Activated CD4-positive, alpha-beta T cell treated with anti-CD3 and anti-CD28 coated beads, Interleukin-10, Interleukin-2, amounts not matched to agents 100 ng/mL and 50 ng/mL, durations not matched to agents 16 hours and 8 hours (primary cell): ENCODE results near the gene SDK1.
"Not testable (repeated sequence)": the region's sequence is repeated elsewhere in the genome, so short reads cannot be mapped to it uniquely, and the experiment has no call there.

Experiments
- DNase-seq: peaks from one replicate; pipeline ENCODE4 v3.0.0-alpha.2; 2020

Gene SDK1

DNA sequence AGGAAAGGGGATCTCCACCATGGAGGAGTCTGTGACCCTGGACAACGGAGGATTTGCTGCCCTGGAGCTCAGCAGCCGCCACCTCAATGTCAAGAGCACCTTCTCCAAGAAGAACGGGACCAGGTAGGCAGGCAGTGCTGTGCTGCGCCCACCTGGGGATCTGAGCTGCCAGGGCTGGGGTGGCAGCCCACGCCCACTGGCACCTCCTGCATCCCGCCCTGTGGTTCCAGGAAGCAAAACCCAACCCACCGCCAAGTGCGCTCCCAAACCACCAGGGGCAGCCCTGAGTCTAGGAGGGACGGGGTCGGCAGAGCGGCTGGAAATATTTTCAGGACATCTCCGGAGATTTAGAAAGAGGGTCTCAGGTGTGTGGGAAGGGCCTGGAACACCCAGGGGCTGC lies 940.7 kb downstream of the SDK1 start:
- no peak for DNase-seq

DNA sequence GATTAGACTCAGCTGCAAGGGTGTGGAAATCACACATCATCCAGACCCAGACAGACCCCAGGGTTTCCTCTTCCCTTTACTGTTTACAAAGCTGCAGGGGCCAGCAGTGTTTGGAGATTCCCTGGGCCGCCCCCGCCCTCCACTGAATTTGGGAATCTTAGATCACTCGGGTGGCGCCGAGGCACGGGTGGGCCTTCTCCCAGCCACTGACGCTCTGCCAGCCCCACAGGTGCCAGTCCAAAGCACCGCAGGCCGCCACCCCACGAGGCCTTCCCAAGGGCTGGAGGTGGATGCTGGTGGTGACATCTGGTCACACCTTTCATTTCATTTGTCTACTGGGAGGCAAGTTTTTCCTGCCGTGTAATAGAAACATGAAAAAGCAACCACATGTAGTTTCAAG lies 941.7 kb downstream of the SDK1 start:
- no peak for DNase-seq

DNA sequence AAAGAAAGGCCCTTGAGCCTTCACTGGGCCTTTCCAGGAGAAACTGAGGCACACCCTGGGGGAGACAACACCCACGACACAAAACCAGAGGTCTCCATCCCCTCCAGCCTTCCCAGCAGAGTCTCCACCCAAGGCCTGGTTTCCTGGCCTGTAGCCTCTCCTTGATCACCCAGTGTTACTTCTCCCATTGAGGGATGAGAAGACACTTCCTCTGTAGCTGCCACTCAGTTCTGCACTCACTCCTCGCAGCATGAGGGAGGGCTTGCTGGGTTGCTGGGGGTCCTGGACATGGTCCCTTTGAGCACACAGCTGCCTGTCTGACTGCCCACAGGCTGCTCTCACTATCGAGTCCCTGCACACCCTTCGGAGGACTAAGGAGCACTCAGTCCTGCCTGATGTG lies 943.0 kb downstream of the SDK1 start:
- no peak for DNase-seq

DNA sequence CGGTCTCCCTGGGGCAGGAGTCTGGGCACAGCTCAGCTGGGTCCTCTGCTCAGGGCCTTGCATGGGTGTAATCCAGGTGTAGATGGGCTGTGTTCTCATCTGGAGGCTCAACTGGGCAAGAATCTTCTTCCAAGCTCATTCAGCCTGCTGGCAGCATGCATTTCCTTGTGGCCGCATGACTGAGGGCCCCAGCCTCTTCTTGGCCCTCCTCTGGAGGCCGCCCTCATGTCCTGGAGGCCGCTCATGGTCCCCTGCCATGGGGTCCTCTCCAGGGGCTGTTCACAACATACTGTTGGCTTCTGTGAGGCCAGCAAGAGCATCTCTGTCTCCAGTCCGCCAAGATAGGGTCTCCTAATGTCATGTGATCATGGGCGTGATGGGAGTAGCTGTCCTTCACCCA lies 943.6 kb downstream of the SDK1 start:
- DNase-seq = no peak

DNA sequence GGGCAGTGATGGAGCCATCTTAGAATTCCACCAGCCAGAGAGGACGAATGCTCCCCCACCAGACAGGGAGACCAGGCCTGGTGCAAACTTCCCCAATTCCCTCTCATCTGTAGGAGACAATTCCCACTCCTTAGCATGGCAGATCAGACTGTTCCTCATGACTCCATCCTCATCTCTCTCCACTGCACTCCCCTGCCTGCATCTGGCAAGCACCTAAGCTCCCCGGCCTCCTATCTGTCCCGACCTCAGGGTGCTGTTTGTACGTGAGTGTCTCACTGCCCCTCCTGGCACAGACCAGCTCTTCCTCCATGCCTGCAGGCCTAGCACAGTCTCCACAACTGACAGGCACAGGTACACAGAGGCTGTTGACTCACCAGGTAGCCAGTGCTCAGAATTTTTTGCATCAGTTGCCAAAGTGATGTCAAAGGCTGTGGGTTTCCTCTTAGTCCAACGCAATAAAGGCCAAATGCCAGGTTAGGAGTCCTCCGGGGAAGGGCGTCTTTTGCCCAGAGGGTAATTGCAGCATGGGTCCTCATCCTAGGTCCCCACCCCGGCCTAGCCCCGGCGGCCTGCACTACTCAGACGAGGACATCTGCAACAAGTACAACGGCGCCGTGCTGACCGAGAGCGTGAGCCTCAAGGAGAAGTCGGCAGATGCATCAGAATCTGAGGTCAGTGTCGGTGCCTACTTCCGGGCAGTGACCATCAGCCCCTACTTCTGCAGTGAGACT lies 944.2 kb downstream of the SDK1 start:
- no peak for DNase-seq

DNA sequence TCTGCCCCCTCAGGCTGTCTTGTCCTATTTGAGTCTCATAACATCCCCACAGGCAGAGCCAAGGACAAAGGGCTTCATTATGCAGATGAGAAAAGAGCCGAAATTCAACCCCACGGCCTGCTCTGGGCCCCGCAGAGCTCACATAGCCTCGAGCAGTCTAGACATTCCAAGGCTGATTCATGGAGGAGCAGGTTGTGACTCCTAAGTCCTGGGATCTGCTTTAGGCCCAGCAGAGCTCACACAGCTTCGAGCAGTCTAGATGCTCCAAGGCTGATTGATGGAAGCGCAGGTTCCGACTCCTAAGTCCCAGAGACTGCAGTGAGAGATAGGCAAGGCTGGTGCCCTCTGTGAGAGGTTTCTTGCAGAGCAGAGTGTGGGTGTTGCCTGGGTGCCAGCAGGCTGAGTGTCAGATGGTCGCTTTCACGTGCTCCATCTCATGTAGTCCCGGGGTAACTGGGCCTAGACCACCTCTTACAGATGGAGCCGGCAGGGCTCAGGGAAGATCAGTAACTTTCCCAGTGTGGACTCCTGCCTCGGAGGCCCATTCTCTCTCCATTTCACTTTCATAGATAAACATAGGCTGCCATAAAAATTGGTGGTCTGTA lies 944.9 kb downstream of the SDK1 start:
- no peak for DNase-seq

DNA sequence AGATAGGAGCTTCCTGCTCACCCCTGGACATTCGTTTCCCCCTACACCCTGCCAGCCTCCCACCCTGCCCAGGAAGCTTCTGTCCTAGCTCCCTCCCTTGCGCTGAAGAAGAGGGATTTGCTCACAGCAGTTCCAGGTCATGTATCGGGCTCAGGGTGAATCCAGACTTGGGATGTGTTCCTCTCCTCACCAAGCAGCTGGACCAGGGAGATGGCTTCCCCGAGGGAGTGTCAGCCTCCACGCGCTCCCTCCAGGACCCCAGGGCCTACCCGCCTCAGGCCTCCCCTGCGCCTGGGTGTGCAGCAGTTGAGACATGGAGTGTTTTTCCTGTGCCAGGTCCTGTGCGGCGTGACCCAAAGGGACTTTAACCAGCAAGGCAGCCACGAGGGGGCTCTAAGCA lies 945.5 kb downstream of the SDK1 start:
- DNase-seq = no peak

DNA sequence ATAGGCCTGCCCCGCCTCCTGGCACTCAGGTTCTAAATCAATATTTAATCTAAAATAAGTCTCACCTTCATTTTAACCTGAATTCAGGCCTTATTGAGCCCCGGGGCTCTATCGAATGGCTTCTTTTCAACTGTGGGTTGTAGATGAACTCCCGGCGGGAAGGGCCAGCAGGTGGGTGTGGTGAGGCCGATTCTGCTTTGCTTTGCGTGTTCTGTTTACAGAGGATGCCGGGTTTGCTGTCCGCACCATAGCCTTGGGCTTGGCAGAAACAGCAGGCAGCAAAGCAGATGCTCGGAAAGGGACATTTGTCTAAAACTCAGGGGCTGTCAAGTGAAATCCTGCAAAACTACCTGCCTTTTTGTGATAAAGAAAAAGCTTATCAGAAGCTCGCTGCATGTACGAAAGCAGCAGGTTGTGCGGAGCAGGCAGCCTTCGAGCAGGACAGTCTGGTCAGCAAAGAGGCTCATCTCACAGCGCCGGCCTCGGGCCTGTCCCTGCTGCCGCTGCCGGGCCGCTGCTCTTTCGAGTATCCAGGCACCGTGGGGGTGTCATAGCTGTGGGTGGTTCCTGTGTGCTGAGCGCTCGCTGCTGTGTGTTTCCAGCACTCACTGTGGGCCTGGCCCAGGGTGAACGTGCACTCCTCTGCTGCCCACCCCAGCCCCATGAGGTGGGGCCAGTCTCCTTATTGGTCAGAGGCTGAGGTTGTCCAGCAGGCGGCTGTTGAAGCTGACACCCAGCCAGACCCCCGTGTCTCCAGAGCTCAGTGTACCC lies 946.2 kb downstream of the SDK1 start:
- DNase-seq = no peak

DNA sequence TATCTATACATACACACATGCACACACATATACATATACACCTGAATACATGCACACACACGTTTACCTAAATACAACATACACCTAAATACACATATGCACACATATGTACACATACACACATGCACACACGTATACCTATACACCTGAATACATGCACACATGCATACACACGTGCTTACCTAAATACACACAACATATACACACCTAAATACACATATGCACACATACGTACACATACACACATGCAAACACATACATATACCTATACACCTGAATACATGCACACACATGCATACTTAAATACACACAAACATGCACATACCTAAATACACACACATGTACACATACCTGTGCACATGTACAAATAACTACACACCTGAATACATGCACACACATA lies 947.2 kb downstream of the SDK1 start:
- DNase-seq = no peak

DNA sequence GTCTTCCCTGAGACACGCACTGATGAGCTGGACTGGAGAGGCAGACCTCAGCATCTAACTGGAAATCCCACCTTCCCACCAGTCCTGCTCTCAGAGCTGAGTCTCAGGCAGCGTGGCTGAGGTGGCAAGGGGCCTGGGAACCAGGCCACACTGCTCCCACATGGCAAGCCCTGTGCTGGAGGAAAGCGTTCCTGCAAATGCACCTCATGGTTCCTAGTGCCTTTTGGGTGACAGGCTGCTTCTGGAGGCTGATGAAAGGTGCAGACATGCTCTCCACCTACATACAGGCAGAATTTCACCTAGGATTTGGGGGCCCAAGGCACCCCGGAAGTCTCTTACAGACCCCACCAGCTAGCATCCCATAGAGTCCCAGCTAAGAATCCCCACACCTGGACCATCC lies 948.2 kb downstream of the SDK1 start:
- no peak for DNase-seq

DNA sequence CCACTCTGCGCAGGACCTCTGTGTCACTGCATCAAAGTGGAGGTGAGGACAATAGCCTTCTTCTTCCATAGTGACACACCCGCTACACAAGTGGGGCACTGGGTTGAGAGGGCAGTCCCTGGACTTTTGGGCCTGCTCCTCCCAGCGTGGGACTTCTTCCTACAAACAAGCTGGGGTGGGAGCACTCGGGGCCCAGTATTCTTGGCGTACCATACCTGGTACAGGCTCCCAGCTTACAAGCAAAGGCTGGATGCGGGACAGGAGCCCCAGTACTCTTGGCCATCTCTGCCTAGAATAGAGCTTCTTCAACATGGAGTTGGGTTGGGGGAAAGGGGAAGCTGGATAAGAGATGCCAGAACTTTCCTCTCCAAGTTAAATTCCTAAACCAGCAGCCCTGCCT lies 954.3 kb downstream of the SDK1 start:
- DNase-seq = no peak

DNA sequence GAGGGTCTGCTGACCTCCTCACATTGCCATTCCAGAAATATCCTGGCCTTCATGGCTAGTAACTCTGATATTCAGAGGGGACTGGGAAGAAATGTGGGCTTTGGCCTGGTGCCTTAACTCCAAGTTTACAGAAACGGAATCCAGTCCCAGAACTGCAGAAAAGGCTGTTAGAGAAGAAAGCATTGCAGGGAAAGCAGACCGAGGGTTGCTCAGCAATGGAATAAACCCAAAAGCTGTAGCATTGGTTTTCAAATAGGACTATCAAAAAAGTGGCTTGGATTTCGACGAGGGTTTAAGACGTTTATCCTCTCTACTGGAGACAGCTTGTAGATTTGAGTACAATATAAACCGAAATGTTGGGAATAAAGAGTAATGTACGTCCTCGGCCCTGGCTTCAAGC lies 955.2 kb downstream of the SDK1 start:
- DNase-seq = no peak

DNA sequence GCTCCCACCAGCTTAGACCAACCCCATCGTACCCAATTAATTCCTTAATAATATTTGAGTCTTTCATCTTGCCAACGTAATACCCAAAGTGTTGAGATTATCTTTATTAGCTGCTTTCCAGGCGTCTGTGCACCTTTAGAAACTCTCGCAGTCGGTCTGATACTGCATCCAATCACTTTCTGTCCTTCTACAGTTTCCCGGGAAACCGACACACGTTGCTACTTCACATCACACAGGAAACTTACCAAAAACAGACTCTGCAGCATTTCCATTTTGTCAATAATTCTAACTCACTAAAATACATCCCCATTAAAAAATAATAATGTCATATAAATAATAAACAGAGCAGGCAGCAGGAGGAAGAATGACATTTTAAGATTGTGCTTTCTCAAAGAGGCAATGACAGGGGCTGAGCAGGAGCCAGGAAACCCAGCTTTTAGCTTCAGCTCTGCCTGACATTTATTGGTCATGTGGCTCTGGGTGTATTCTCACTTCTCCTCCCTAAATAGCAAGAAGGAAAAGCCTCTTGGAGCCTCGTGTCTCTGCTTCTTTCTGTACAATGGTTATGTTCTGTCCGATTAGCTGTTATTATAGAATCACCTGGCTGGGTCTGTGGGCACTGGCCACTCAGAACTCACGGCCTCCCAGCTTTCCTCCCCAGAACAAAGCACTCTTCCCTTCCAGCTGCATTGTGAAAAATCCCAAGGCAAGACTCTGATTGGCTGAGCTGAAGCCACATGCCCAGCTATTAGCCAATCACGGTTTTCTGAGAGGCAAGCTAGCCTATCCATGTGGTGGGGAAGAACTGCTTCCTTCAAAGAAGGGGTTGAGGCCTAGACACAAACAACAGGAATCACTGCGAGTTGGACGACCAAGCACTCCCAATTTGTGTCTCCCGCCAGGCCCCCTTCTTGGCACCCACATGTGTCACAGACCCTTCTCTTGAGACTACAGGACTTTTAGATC lies 956.4 kb downstream of the SDK1 start:
- no peak for DNase-seq

DNA sequence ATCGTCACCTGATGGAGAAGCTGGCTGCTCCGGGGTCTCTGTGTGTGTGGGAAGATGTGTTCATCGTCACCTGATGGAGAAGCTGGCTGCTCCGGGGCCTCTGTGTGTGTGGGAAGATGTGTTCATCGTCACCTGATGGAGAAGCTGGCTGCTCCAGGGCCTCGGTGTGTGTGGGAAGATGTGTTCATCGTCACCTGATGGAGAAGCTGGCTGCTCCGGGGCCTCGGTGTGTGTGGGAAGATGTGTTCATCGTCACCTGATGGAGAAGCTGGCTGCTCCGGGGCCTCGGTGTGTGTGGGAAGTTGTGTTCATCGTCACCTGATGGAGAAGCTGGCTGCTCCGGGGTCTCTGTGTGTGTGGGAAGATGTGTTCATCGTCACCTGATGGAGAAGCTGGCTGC lies 959.1 kb downstream of the SDK1 start:
- DNase-seq = not testable (repeated sequence)

DNA sequence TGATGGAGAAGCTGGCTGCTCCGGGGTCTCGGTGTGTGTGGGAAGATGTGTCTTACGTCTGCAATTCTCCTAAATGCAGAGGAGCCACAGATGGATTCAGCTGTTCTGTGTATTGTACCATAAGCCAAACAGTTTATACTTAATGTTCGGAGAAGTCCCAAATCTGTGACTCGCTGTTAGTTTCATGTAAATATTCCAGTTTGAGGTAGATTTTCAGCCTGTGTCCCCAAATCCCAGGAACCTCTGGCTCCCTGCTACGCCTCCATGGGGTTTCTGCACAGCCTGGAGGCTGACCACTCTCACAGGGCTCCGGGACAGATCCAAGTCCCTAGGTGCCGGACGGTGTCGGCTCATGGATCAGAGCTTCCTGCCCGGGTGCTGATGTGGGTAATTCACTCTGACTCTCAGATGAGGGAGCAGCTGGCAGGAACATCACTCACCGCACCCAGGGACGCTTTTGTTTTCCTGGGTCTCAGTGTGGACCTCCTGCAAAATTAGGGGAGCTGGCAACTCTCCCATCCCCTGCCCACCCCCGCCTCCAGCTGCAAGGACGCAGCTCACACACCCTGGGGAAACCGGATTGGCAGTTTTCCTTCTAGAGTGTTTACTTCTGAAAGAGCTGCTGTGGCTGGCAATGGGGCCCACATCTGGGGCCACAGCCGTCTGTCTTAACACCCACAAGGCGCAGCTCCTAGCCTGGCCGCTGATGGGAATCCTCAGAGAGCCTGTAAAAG lies 960.0 kb downstream of the SDK1 start:
- DNase-seq = no peak

DNA sequence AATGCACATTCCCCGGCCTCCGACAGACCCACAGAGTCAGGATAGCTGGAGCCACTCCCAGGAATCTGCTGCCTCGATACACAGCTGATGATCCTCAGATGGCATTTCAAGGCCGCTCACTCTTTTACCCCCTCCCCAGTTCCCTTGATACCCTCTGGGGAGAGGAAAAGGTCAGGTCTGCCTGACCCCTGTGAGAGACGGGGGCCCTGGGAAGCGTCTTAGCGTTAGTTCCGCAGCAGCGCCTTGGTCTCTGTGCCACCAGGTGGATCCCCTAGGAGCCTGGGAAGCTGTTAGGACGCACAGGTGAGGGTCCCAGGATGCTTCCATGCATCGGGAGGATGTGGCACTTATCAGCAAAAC lies 960.5 kb downstream of the SDK1 start:
- DNase-seq = no peak

DNA sequence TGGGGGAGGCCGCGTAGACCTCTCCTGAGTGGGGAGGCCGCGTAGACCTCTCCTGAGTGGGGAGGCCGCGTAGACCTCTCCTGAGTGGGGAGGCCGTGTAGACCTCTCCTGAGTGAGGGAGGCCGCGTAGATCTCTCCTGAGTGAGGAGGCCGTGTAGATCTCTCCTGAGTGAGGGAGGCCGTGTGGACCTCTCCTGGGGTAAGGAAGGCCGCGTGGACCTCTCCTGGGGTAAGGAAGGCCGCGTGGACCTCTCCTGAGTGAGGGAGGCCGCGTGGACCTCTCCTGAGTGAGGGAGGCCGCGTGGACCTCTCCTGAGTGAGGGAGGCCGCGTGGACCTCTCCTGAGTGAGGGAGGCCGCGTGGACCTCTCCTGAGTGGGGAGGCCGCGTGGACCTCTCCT lies 963.2 kb downstream of the SDK1 start:
- not testable (repeated sequence) for DNase-seq

DNA sequence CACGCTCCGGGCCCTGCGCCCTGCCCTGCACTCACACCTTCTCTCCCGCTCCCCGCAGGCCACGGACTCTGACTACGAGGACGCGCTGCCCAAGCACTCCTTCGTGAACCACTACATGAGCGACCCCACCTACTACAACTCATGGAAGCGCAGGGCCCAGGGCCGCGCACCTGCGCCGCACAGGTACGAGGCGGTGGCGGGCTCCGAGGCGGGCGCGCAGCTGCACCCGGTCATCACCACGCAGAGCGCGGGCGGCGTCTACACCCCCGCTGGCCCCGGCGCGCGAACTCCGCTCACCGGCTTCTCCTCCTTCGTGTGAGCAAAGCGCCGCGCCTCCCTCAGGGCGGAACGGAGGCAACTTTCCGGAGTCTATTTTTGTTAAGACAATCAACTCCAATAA lies 964.0 kb downstream of the SDK1 start:
- DNase-seq = no peak

DNA sequence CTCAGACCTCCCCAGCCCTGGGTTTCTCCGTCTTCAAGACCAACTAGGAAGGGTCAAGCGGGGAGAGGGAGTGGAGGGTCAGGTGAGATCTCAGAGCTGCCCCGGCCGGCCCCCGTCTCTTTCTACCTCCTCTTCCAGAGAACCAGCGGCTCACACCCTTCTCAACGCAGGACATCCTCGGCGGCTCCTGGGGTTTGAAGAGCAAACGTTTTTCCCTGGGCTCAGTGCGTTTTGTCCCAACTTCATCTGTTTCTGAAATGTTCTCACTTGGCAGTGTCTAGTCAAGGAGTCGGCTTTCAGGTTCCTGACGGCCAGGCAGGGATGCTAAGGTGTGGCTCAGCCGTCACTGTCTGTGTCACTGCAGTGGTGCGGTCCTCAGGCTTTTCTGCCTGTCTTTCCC lies 964.6 kb downstream of the SDK1 start:
- DNase-seq = no peak

DNA sequence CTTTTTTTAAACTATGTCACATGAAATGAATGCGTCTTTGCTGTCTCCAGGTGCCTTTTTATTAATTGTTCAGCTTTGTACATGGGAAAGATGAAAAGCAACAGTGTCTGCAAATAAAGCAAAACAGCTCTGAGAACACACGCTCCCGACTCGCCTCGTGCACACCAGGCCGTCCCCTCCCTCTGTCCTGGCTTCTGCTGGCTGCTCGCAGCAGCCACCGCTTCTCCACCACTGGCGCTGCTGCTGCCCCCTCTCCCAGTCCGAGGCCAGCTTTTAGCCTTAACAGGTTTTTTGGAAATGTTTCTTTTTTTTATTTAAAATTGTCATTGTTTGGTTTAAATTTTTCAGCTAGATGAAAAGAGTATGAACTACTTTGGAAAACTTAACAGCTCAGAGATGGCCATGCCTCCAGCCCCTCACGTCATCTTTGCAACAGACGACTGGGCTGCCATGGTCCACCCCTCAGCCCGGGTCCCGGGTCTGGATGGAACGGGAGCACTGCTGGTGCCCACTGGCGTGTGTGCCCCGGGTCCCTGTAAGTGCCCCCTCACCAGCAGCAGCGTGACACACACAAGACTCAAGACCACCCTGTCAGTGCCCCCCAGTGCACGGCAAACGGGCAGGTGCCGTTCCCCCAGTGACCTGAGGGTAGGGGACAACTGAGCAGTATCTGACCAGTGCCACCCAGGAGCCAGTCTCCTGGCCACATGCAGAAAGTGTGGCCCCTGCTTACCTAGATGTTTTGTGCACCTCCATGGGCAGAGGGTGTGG lies 965.4 kb downstream of the SDK1 start:
- no peak for DNase-seq

DNA sequence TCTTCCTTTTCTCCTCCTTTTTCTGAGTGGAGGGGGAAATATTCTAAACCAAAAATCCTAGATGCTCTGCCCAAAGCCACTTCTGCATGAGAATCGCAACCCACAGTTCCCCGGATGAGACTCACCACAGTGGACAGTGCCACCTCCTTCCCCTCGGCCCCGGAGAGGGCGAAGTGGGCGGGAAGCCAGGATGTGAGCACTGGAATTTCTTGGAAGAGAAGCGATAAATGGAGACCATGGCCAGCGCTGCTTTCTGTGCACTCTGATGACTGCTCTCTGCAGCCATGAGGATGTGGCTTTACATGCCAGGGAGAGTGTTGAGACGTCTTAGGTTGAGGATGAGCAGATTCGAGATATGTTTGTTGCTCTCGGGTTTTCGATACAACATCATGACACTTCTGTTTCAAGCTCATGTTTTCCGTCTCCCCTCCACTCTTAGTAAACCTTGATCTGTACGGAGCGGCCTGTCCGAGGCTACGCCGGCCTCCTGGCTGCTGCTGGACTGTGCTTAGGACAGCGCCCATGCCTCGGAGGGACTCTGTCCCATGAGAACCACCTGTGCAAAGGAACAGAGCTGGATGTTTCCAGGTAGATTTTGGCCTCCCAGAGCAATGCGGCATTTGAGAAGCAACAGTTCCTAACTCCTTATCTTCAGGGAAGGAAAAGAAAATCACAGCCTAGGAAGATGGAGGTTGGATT lies 966.4 kb downstream of the SDK1 start:
- DNase-seq = no peak
